Measurements from ENCODE around the gene PDE9A. TPM values are rescaled to one million over a fixed set of nuclear protein-coding genes. Genes with fewer than 3 reads are reported as not detected.
"Not testable (repeated sequence)": the region's sequence is repeated elsewhere in the genome, so short reads cannot be mapped to it uniquely, and the experiment has no call there.

Gene PDE9A
- total and polyA plus RNA-seq, 2 experiments from 2014 or later: 6.8 to 14.2 TPM

- TF ChIP-seq CTCF (IDR thresholded peaks at IDR 0.05; ENCODE audit: low read depth, low read length): no peak
- no peak overlapping the region for H3K4me3 ChIP-seq
- no peaks in the 10 kb centered on the region for H3K27me3 ChIP-seq
- H3K27ac ChIP-seq: no peak overlapping the region
- H3K4me1 ChIP-seq (ENCODE audit: low read depth): no peaks in the 10 kb centered on the region
- no peaks in the 10 kb centered on the region for H3K36me3 ChIP-seq
- DNase-seq (ENCODE audit: low read depth in 1 of 2, low spot score in 1 of 2): no peak
- no peaks in the 10 kb centered on the region for H3K9me3 ChIP-seq (ENCODE audit: low read depth)
These were observed 143.1 kb downstream of the PDE9A start for GRCh38 chr21:42796327-42797062.

- no peaks in the 10 kb centered on the region for H3K9me3 ChIP-seq (ENCODE audit: low read depth)
- H3K4me3 ChIP-seq: no peak overlapping the region
- no peak for TF ChIP-seq CTCF (IDR thresholded peaks at IDR 0.05; ENCODE audit: low read depth, low read length)
- DNase-seq (ENCODE audit: low read depth in 1 of 2, low spot score in 1 of 2): no peak
- no peaks in the 10 kb centered on the region for H3K36me3 ChIP-seq
- H3K4me1 ChIP-seq (ENCODE audit: low read depth): no peaks in the 10 kb centered on the region
- no peak overlapping the region for H3K27ac ChIP-seq
- H3K27me3 ChIP-seq: no peaks in the 10 kb centered on the region
These were observed 144.1 kb downstream of the PDE9A start for GRCh38 chr21:42797522-42797921.

- DNase-seq (ENCODE audit: low read depth in 1 of 2, low spot score in 1 of 2): no peak
- Histone ChIP-seq H3K27me3 (no peaks in the 10 kb centered on the region), H3K36me3 (no peaks in the 10 kb centered on the region), H3K27ac (no peak overlapping the region), H3K9me3 (ENCODE audit: low read depth) (no peaks in the 10 kb centered on the region), H3K4me1 (ENCODE audit: low read depth) (no peaks in the 10 kb centered on the region), H3K4me3 (no peak overlapping the region)
- no peak for TF ChIP-seq CTCF (IDR thresholded peaks at IDR 0.05; ENCODE audit: low read depth, low read length)
These were observed 144.7 kb downstream of the PDE9A start for GRCh38 chr21:42798106-42798505.

- Histone ChIP-seq H3K4me1 (ENCODE audit: low read depth) (no peaks in the 10 kb centered on the region), H3K36me3 (no peaks in the 10 kb centered on the region), H3K4me3 (no peak overlapping the region), H3K27ac (no peak overlapping the region), H3K27me3 (no peaks in the 10 kb centered on the region), H3K9me3 (ENCODE audit: low read depth) (no peaks in the 10 kb centered on the region)
- DNase-seq (ENCODE audit: low read depth in 1 of 2, low spot score in 1 of 2): no peak
- TF ChIP-seq CTCF (IDR thresholded peaks at IDR 0.05; ENCODE audit: low read depth, low read length): no peak
These were observed 146.1 kb downstream of the PDE9A start for GRCh38 chr21:42799516-42799915.

GRCh38 chr21:42799948-42800347 lies 146.5 kb downstream of the PDE9A start:
- Histone ChIP-seq H3K9me3 (ENCODE audit: low read depth) (no peaks in the 10 kb centered on the region), H3K27me3 (no peaks in the 10 kb centered on the region), H3K36me3 (no peaks in the 10 kb centered on the region), H3K4me3 (no peak overlapping the region), H3K27ac (no peak overlapping the region), H3K4me1 (ENCODE audit: low read depth) (no peaks in the 10 kb centered on the region)
- no peak for TF ChIP-seq CTCF (IDR thresholded peaks at IDR 0.05; ENCODE audit: low read depth, low read length)
- no peak for DNase-seq (ENCODE audit: low read depth in 1 of 2, low spot score in 1 of 2)

- H3K4me1 ChIP-seq (ENCODE audit: low read depth); H3K27ac ChIP-seq; H3K9me3 ChIP-seq (ENCODE audit: low read depth); H3K4me3 ChIP-seq; H3K27me3 ChIP-seq; DNase-seq (ENCODE audit: low read depth in 1 of 2, low spot score in 1 of 2); H3K36me3 ChIP-seq: not testable (repeated sequence)
These were observed 148.2 kb downstream of the PDE9A start for GRCh38 chr21:42801616-42802015.
